CD4-positive, alpha-beta T cell treated with Interleukin-17A for 1 hour (primary cell): ENCODE measurements around the gene ITGAE.

Experiments used
- DNase-seq: peaks from one replicate; pipeline ENCODE4 v3.0.0-alpha.2; 2020

Gene ITGAE

GRCh38 chr17:3817851-3818605 is 17.0 kb upstream of the ITGAE start:
- no peak for DNase-seq

DNA sequence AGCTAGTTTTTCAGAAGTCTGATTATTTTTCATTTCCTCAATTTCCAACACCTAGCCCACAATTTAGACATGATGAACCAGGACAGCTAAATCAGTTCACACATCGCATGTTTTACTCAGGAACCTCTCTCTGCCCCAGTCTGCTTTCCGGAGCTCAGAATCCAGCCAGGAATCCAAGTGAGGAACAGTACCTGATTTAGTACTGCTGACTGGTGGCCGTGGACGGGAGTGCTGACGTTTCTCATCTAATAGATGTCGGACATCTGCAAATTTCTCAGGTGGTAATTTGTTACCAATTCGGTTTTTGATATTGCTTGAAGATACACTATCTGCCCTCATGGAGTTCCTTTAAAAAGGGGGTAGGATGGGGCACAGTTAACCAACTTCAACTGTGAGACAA is 14.9 kb upstream of the ITGAE start:
- DNase-seq = no peak

DNA sequence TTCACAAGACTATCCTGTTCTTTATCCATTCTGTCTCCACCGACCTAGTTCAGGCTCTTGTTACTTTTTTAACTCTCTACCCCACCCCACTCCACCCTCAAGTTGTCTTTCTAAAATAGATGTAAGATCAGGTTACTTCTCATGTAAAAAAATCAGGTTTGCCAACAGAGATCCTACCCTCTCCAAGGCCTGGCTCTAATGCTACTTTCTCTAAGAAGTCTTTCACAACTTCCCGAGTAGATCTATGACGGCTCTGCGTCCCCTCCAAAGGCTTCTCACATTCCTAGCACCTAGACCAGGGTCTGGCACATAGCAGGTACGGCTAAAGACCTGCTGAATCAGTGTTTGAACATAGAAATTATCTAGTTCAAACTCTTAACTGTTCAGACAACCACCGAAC is 14.1 kb upstream of the ITGAE start:
- no peak for DNase-seq

DNA sequence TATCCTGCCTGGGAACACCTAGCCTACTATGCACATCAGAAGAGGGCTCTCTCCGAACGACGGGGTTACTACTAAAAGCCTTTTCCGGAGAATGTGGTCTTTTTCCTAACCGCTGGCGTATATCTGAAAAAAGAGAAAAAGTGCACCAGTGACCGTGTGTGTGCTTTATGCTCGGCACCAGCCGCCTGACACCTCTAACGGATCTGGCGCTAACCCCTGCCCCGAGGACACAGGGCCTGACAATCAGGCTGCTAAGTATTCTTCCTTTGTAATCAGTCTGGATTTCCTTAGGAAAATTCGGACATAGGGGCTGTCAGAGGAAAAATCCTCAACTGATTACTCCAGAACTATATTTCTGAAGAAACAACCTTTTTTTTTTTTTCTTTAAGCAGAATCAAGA is 13.4 kb upstream of the ITGAE start:
- DNase-seq = no peak

DNA sequence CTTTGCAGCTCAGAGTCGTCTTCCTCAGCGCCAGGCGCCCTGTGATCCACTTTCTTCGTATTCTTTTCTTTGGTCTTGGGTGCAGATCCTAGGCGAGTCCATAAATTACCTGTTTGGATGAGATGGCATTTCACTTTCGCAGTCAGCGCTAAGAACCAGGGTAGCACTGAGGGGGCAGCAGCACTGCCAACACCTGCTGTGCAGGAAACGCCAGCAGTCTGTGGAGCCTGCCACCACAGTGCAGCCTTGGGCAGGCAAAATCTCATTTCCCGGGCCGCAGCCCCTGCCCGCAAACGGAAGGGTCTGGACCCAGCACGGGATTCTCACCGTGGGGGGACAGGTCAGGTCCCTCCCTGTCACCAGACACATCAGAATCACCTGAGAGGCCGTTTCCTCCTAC is 12.2 kb upstream of the ITGAE start:
- DNase-seq = no peak

DNA sequence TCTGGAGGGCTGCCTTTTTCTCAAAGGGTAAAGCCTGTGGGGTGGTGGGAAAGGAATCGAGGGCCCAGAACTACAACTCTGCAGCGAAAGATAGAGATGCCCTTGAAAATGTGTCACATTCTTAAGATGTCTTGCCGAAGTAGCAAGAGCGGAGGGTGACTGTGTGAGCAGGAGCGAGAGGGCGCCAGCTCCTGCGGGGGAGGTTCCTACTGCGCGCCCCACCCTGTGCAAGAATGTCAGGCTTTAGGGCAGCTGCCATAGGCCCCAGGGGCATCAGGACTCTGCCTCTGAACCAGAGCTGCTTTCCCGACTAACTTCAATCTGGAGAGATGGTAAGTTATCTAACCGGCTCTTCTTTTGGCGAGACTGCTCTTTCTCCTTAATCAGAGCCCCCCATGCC is 11.8 kb upstream of the ITGAE start:
- no peak for DNase-seq

GRCh38 chr17:3812284-3812683 is 11.3 kb upstream of the ITGAE start:
- no peak for DNase-seq

DNA sequence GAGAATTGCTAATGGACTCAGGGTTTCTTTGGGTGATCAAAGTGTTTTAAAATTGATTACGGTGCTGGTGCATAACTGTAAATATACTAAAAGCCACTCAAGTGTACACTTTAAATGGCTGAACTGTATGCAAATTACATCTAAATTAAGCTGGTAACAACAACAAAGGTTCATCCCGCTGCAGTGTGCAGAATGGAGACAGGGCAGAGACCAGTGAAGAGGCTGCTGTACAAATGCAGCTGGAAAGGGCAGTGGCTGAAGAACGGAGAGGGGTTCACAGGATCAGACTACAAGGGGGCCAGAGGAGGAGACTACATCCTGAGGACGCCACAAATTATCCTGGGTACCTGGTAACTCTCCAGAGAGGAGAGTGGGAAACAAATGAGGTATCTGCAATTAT is 9.0 kb upstream of the ITGAE start:
- no peak for DNase-seq

DNA sequence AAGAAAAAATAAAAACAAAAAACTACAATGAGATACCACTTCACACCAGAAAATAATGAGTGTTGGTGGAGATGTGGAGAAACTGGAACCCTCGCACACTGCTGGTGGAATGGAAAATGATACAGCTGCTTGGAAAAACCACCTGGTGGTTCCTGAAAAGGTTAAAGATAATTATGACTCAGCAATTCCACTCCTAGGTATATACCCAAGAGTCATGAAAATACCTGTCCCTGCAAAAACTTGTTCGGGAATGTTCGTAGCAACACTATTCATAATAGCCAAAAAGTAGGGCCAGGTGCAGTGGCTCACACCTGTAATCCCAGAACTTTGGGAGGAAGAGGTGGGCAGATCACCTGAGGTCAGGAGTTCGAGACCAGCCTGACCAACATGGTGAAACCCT is 8.1 kb upstream of the ITGAE start:
- DNase-seq = no peak

DNA sequence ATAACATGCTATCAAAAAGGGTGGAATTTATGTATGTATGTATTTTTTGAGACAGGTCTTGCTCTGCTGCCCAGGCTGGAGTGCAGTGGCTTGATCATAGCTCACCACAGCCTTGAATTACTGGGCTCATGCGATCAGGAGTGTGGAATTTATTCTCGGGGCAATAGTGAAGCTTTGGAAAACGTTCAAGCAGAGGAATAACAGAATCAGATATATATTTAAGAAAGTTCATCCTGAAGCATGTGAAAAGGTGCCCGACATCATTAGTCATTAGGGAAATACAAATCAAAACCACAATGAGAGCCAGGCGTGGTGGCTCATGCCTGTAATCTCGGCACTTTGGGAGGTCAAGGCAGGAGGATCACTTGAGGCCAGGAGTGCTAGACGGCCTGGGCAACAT is 7.7 kb upstream of the ITGAE start:
- DNase-seq = no peak

- DNase-seq = no peak
These were observed 4.6 kb upstream of the ITGAE start for GRCh38 chr17:3805581-3805980.

DNA sequence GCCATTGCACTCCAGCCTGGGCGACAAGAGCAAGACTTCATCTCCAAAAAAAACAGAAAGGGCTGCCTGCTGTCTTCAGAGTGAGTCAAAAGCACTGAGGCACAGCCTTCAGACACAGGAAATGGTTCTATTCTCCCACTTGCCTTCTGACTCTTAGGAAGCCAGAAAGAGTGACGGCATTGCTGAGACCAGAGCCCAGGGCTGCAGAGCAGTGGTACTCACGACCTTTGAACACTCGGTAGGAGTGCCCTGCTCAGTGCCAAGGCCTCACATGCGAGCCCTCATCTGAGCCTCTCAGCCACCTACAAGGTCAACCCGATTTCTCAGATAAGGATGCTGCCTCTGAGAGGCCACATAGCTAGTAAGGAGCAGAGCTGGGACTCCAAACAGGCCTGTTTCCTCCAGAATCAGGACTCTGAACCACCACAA is 3.5 kb upstream of the ITGAE start:
- no peak for DNase-seq

- DNase-seq = no peak
These were observed 2.3 kb upstream of the ITGAE start for GRCh38 chr17:3803308-3803640.

- DNase-seq = no peak
These were observed 1.7 kb upstream of the ITGAE start for GRCh38 chr17:3802461-3803307.

DNA sequence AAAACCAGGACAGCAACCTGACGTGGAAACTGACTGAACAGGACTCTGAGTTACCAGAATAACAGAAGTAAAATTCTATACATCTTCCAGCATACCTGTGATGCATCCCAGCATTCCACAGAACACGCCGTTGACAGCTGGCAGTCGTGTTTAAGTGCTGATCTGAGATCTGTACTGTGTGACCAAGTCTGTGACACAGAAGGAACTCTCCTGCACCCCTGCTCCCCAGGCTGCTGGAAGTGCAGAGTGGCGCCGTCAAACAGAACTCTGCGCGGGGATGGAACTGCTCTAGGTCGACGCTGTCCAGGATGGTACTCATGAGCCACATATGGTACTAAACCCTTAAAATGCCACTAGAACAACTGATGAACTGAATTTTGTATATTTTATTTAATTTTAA is 804 bp upstream of the ITGAE start:
- DNase-seq = no peak

DNA sequence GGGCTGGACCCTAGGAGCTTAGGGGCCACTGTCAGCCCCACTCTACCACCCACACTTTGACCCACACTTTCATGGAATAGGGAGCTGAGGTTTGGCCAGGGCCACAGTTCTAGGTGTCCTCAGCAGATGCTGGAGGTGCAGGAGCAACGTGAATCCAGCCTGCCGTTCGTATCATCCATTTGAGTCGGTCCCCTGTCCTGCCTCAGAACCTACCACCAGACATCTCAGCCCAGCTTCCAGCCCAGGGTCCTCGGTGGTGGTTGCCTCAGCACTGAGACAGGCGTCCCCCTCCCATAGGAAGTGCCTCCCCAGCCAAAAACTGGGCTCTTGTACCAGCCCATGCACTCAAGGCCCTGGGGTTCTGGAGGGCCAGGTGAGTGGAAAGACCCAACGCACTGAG is 359 bp upstream of the ITGAE start:
- DNase-seq = no peak

DNA sequence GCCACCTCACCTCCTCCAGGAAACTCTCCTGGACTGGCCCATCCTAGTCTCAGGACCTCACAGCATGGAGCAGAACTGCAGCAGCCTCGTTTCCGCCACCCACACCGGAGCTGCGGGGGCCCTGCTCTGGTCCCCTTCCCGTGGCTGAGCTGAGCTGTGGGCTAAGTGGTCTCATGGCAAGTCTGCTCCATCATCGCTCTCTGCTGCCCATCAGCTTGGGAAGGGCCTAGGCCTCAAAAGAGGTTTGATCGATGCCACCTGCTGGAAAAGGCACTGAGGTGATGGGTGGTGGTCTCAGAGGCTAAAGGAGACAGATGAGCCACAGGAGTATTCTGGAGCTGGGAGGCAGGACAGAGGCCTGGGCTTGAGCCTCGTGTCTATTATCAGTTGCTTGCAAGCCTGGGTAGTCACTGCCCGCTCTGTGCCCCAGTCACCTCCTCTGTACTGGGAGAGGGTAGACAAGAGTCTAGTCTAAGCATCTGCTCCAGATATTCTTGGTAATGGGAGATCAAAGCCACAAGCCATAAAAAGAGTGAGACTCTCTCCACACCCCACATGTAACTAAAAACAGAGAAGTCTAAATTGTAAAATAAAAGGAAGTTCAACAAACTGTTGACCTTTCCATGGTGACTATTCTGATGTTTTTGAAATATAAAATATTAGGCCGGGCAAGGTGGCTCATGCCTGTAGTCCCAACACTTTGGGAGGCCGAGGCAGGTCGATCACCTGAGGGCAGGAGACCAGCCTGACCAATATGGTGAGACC is 1.6 kb downstream of the ITGAE start:
- no peak for DNase-seq

- DNase-seq = peak; percentile 9
These were observed 2.5 kb downstream of the ITGAE start for GRCh38 chr17:3798273-3799180.

- DNase-seq = no peak
These were observed 4.2 kb downstream of the ITGAE start for GRCh38 chr17:3796822-3797170.

DNA sequence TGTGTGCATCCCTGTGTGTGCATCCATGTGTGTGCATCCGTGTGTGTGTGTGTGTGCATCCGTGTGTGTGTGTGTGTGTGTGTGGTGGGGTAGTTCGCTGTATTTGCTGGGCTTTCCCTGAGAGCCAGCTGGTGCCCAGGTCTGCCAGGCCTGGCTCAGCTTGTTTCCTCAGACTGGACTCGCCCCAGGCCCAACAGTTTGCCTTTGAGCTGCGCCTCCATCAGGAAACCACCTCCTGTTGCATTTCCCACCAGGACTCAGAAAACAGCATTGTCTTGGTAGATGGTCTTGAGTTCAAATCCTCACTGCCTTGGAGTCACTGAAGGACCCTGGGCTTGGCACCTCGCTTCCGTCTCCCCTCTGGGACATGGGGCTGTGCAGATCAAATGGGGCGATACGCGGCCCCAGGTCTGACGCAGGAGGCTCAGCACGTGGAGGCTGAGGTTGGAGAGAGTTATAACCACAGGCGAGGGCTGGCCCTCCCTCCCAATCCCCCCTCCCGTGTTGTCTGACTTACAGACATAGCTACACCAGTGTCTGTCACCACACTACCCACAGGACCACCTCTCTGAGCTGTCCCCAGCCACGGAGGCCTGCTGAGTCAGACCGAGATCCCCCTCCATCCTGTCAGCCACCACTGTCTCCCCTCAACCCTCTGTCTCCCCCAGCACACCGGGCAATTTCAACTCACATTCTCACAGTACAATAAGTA is 4.7 kb downstream of the ITGAE start:
- peak; percentile 85 for DNase-seq

DNA sequence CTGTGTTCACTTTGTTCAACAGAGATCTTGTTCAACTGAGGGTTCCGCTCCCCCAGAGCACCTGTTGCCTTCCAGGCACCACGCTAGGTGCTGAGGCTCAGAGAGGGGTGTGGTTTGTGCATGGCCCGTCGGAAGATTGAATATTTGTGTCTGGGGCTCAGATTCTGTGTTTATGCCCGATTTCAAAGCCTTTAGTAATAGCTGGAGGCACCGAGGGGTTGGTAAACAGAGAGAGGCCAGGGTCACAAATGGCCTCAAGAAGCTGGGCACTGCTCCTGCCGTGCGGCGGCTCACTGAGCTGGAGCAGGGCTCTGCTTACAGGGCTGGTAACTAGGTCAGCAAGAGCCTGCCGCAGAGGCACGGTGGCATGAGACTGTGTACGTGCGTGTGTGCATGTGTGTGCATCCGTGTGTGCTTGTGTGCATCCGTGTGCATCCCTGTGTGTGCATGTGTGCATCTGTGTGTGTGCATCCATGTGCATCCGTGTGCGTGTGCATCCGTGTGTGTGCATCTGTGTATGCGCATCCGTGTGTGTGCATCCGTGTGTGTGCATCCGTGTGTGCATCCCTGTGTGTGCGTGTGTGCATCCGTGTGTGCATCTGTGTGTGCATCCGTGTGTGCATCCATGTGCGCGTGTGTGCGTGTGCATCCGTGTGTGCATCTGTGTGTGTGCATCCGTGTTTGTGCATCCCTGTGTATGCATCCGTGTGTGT is 5.4 kb downstream of the ITGAE start:
- DNase-seq = no peak
